ENCODE results near the gene COX4I1.

Gene COX4I1

GRCh38 chr16:85844169-85844481 lies 44.6 kb downstream of the COX4I1 start:
- no peak for DNase-seq

- no peak for DNase-seq
Measured at GRCh38 chr16:85844786-85845185, 45.3 kb downstream of the COX4I1 start.

- no peak for DNase-seq
Measured at GRCh38 chr16:85845266-85845665, 45.8 kb downstream of the COX4I1 start.

GRCh38 chr16:85846461-85846860 lies 47.0 kb downstream of the COX4I1 start:
- DNase-seq: no peak

GRCh38 chr16:85847036-85847435 lies 47.5 kb downstream of the COX4I1 start:
- DNase-seq: no peak

- DNase-seq: no peak
Measured at GRCh38 chr16:85847681-85848601, 48.4 kb downstream of the COX4I1 start.

- DNase-seq: no peak
Measured at GRCh38 chr16:85848986-85849385, 49.5 kb downstream of the COX4I1 start.

- DNase-seq: no peak
Measured at GRCh38 chr16:85849388-85849787, 49.9 kb downstream of the COX4I1 start.

- DNase-seq: no peak
Measured at GRCh38 chr16:85850344-85850880, 50.9 kb downstream of the COX4I1 start.

- DNase-seq: no peak
Measured at GRCh38 chr16:85851034-85851785, 51.7 kb downstream of the COX4I1 start.

- no peak for DNase-seq
Measured at GRCh38 chr16:85853547-85854545, 54.4 kb downstream of the COX4I1 start.

GRCh38 chr16:85854935-85855334 lies 55.4 kb downstream of the COX4I1 start:
- DNase-seq: no peak

- no peak for DNase-seq
Measured at GRCh38 chr16:85856079-85856478, 56.6 kb downstream of the COX4I1 start.

GRCh38 chr16:85856585-85856984 lies 57.1 kb downstream of the COX4I1 start:
- DNase-seq: no peak
